OCI-LY1 (cell line): ENCODE measurements around the gene GPI.

Experiments used
- H2AFZ ChIP-seq: fragments of 200-600 bp; sonication (generic), shearing (Covaris generic); 2 replicates; pipeline ENCODE4 v1.6.0; 2014; ENCODE audit warnings: antibody characterized with exemption, mild to moderate bottlenecking, low read length
- H3F3A ChIP-seq: fragments of 200-600 bp; sonication (generic), shearing (Covaris generic); 2 replicates; pipeline ENCODE4 v1.6.0; 2014; ENCODE audit warnings: mild to moderate bottlenecking, antibody characterized with exemption, low read length, moderate library complexity; ENCODE audit not compliant: insufficient read depth
- H3K27ac ChIP-seq: fragments of 200-600 bp; sonication (generic); 2 replicates; pipeline ENCODE4 v1.5.1; 2014; ENCODE audit warnings: low read length, mixed run types, mild to moderate bottlenecking, low read depth; ENCODE audit not compliant: poor library complexity, severe bottlenecking
- H3K27me3 ChIP-seq: fragments of 200-600 bp; sonication (generic); 2 replicates; pipeline ENCODE4 v1.6.0; 2014; ENCODE audit warnings: antibody characterized with exemption, mild to moderate bottlenecking, low read length, moderate library complexity; ENCODE audit not compliant: insufficient read depth
- H3K36me3 ChIP-seq: fragments of 200-600 bp; sonication (generic); 2 replicates; pipeline ENCODE4 v1.6.1; 2014; ENCODE audit warnings: mild to moderate bottlenecking, antibody characterized with exemption, low read length, moderate library complexity, mixed read lengths; ENCODE audit not compliant: insufficient read depth
- H3K4me1 ChIP-seq: fragments of 200-600 bp; sonication (generic); 2 replicates; pipeline ENCODE4 v1.5.1; 2014; ENCODE audit warnings: mild to moderate bottlenecking, low read length, moderate library complexity; ENCODE audit not compliant: insufficient read depth, severe bottlenecking
- H3K4me2 ChIP-seq: fragments of 200-600 bp; sonication (generic), shearing (Covaris generic); 2 replicates; pipeline ENCODE4 v1.6.1; 2014; ENCODE audit warnings: low read length
- H3K4me3 ChIP-seq: fragments of 200-600 bp; sonication (generic); 2 replicates; pipeline ENCODE4 v1.5.1; 2014; ENCODE audit warnings: low read length, low read depth, mild to moderate bottlenecking, mixed read lengths; ENCODE audit not compliant: poor library complexity, severe bottlenecking
- H3K79me2 ChIP-seq: fragments of 200-600 bp; shearing (Covaris generic); 2 replicates; pipeline ENCODE4 v1.6.1; 2016; ENCODE audit warnings: mixed run types, low read length, mixed read lengths; ENCODE audit not compliant: insufficient read depth
- H3K9ac ChIP-seq: fragments of 200-600 bp; sonication (generic), shearing (Covaris generic); 2 replicates; pipeline ENCODE4 v1.6.1; 2014; ENCODE audit warnings: mild to moderate bottlenecking, low read length, mixed read lengths
- H3K9me2 ChIP-seq: fragments of 200-600 bp; sonication (generic), shearing (Covaris generic); 2 replicates; pipeline ENCODE4 v1.6.1; 2014; ENCODE audit warnings: low read depth, mild to moderate bottlenecking, low read length, mixed read lengths
- H3K9me3 ChIP-seq: fragments of 200-600 bp; shearing (Covaris generic); 2 replicates; pipeline ENCODE4 v1.6.1; 2014; ENCODE audit warnings: low read length, mixed read lengths
- H4K20me1 ChIP-seq: fragments of 200-600 bp; sonication (generic), shearing (Covaris generic); 2 replicates; pipeline ENCODE4 v1.6.0; 2016; ENCODE audit warnings: mild to moderate bottlenecking, low read length; ENCODE audit not compliant: insufficient read depth
- EZH2 ChIP-seq: fragments of 200-600 bp; sonication (generic), shearing (Covaris generic); IDR thresholded peaks from 2 replicates; pipeline ENCODE4 v1.8.0; 2017; ENCODE audit warnings: borderline replicate concordance, mixed run types, mild to moderate bottlenecking, antibody characterized with exemption, low read length, moderate library complexity, mixed read lengths
- TF ChIP-seq, protein P1 (sequence below): fragments of 200-600 bp; sonication (generic), shearing (Covaris generic); IDR thresholded peaks from 2 replicates; pipeline ENCODE4 v1.5.1; 2017; ENCODE audit warnings: mild to moderate bottlenecking, antibody characterized with exemption, low read length, moderate library complexity, mixed read lengths

The GPI gene

DNA sequence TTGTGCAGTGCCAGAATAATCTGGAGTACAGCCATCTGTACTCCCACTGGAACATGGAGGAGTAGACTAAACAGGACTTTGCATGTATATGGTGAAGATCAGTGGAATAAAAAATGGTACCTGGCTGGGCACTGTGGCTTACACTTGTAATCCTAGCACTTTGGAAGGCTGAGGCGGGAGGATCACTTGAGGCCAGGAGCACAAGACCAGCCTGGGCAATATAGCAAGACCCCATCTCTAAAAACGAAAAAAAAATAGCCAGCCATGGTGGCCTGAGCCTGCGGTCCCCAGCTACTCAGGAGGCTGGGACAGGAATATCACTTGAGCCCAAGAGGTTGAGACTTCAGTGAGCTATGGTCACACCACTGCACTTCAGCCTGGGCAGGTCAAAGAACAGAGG lies 83.2 kb downstream of the GPI start:
- Histone ChIP-seq H3K9me2 (no peaks in the 10 kb centered on the region), H3K27ac (no peak overlapping the region), H3K36me3 (peaks cover 91% of the 10 kb centered on the region), H4K20me1 (no peaks in the 10 kb centered on the region), H3K4me1 (no peaks in the 10 kb centered on the region), H3K9ac (no peak overlapping the region), H3F3A (no peaks in the 10 kb centered on the region), H3K4me3 (no peak overlapping the region), H2AFZ (no peak overlapping the region), H3K4me2 (no peak overlapping the region), H3K9me3 (no peaks in the 10 kb centered on the region), H3K27me3 (no peaks in the 10 kb centered on the region), H3K79me2 (no peaks in the 10 kb centered on the region)
- TF ChIP-seq EZH2, result no peak
- TF ChIP-seq, protein P1, sequence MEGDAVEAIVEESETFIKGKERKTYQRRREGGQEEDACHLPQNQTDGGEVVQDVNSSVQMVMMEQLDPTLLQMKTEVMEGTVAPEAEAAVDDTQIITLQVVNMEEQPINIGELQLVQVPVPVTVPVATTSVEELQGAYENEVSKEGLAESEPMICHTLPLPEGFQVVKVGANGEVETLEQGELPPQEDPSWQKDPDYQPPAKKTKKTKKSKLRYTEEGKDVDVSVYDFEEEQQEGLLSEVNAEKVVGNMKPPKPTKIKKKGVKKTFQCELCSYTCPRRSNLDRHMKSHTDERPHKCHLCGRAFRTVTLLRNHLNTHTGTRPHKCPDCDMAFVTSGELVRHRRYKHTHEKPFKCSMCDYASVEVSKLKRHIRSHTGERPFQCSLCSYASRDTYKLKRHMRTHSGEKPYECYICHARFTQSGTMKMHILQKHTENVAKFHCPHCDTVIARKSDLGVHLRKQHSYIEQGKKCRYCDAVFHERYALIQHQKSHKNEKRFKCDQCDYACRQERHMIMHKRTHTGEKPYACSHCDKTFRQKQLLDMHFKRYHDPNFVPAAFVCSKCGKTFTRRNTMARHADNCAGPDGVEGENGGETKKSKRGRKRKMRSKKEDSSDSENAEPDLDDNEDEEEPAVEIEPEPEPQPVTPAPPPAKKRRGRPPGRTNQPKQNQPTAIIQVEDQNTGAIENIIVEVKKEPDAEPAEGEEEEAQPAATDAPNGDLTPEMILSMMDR, result no peak
